Measurements from ENCODE around the gene TPX2. TPM values are rescaled to one million over a fixed set of nuclear protein-coding genes. Genes with fewer than 3 reads are reported as not detected.

TPX2 gene
- total RNA-seq, 1 experiment from 2014 or later = 179 TPM

- no peaks in the 10 kb centered on the region for H3K27me3 Mint-ChIP-seq (ENCODE audit: unreplicated experiment)
- H3K9me3 Mint-ChIP-seq (ENCODE audit: low read depth, unreplicated experiment) = no peaks in the 10 kb centered on the region
- H3K36me3 Mint-ChIP-seq (ENCODE audit: insufficient read depth, unreplicated experiment) = peaks cover 99% of the 10 kb centered on the region
- peaks cover 85% of the 10 kb centered on the region for H3K4me1 Mint-ChIP-seq (ENCODE audit: low read depth, unreplicated experiment)
- intact Hi-C loops (cut with micrococcal nuclease; ENCODE audit: unreplicated experiment) = loop anchor here (5.0 kb wide), 1 partner anchor 36 kb away; no protein-coding TSS in a partner anchor
- CTCF ChIA-PET = interaction anchor here (0.7 to 3.3 kb wide), 7 partner anchors 10 to 86 kb away, joined by 3 to 26 read pairs (median 7); partner anchors contain the start of gene BCL2L1
- no TSS peak for BruUV-seq (replicated peaks)
- H3K27ac Mint-ChIP-seq (ENCODE audit: unreplicated experiment) = peak overlapping the region; percentile 85
- no peak for DNase-seq
- H3K4me3 Mint-ChIP-seq (ENCODE audit: low read depth, unreplicated experiment) = peak overlapping the region; percentile 56
- TF ChIP-seq, protein P1, sequence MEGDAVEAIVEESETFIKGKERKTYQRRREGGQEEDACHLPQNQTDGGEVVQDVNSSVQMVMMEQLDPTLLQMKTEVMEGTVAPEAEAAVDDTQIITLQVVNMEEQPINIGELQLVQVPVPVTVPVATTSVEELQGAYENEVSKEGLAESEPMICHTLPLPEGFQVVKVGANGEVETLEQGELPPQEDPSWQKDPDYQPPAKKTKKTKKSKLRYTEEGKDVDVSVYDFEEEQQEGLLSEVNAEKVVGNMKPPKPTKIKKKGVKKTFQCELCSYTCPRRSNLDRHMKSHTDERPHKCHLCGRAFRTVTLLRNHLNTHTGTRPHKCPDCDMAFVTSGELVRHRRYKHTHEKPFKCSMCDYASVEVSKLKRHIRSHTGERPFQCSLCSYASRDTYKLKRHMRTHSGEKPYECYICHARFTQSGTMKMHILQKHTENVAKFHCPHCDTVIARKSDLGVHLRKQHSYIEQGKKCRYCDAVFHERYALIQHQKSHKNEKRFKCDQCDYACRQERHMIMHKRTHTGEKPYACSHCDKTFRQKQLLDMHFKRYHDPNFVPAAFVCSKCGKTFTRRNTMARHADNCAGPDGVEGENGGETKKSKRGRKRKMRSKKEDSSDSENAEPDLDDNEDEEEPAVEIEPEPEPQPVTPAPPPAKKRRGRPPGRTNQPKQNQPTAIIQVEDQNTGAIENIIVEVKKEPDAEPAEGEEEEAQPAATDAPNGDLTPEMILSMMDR (IDR thresholded peaks at IDR 0.05; ENCODE audit: unreplicated experiment) = no peak
Observed at GRCh38 chr20:31698243-31698802, 40.8 kb upstream of the TPX2 start.

GRCh38 chr20:31698803-31699718 is 40.0 kb upstream of the TPX2 start:
- peak overlapping the region; percentile 56 for H3K4me3 Mint-ChIP-seq (ENCODE audit: low read depth, unreplicated experiment)
- H3K36me3 Mint-ChIP-seq (ENCODE audit: insufficient read depth, unreplicated experiment) = peaks cover 99% of the 10 kb centered on the region
- peak; percentile 76 for DNase-seq
- BruUV-seq (replicated peaks) = TSS peak; percentile 78
- H3K9me3 Mint-ChIP-seq (ENCODE audit: low read depth, unreplicated experiment) = no peaks in the 10 kb centered on the region
- CTCF ChIA-PET = interaction anchor here (0.6 to 2.9 kb wide), 9 partner anchors 10 to 86 kb away, joined by 3 to 26 read pairs (median 6); partner anchors contain the start of gene BCL2L1
- intact Hi-C loops (cut with micrococcal nuclease; ENCODE audit: unreplicated experiment) = loop anchor here (5.0 kb wide), 1 partner anchor 37 kb away; no protein-coding TSS in a partner anchor
- no peaks in the 10 kb centered on the region for H3K27me3 Mint-ChIP-seq (ENCODE audit: unreplicated experiment)
- H3K4me1 Mint-ChIP-seq (ENCODE audit: low read depth, unreplicated experiment) = peaks cover 79% of the 10 kb centered on the region
- peak overlapping the region; percentile 85 for H3K27ac Mint-ChIP-seq (ENCODE audit: unreplicated experiment)
- TF ChIP-seq, protein P1 (IDR thresholded peaks at IDR 0.05; ENCODE audit: unreplicated experiment) = no peak

GRCh38 chr20:31699801-31700728 is 39.0 kb upstream of the TPX2 start:
- Mint-ChIP-seq H3K36me3 (ENCODE audit: insufficient read depth, unreplicated experiment) (peaks cover 99% of the 10 kb centered on the region), H3K27me3 (ENCODE audit: unreplicated experiment) (no peaks in the 10 kb centered on the region), H3K4me1 (ENCODE audit: low read depth, unreplicated experiment) (peaks cover 79% of the 10 kb centered on the region), H3K27ac (ENCODE audit: unreplicated experiment) (peak overlapping the region; percentile 85), H3K9me3 (ENCODE audit: low read depth, unreplicated experiment) (no peaks in the 10 kb centered on the region), H3K4me3 (ENCODE audit: low read depth, unreplicated experiment) (peak overlapping the region; percentile 10)
- BruUV-seq (replicated peaks) = no TSS peak
- no peak for DNase-seq
- CTCF ChIA-PET = interaction anchor here (0.5 to 2.9 kb wide), 9 partner anchors 9 to 87 kb away, joined by 3 to 26 read pairs (median 6); partner anchors contain the start of gene BCL2L1
- TF ChIP-seq, protein P1 (IDR thresholded peaks at IDR 0.05; ENCODE audit: unreplicated experiment) = no peak
- intact Hi-C loops (cut with micrococcal nuclease; ENCODE audit: unreplicated experiment) = loop anchor here (5.0 kb wide), 1 partner anchor 38 kb away; no protein-coding TSS in a partner anchor

DNA sequence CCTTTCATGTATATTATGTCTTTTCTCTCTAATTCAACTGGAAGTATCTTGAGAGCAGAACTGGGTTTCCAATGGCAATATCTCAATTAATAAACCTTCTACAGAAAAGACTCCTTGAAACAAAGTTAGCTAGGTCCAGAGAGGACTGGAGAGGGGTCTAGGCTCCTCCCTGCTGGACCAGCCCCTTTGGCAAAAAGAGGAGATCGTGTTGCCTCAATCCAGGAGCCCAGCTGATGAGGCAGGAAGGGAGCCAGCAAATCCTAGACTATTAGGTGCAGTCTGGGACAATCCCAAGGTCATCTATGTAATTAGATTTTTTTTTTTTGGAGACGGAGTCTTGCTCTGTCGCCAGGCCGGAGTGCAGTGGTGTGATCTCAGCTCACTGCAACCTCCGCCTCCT is 38.3 kb upstream of the TPX2 start:
- TF ChIP-seq, protein P1 (IDR thresholded peaks at IDR 0.05; ENCODE audit: unreplicated experiment) = no peak
- Mint-ChIP-seq H3K9me3 (ENCODE audit: low read depth, unreplicated experiment) (no peaks in the 10 kb centered on the region), H3K27ac (ENCODE audit: unreplicated experiment) (peak overlapping the region; percentile 85), H3K36me3 (ENCODE audit: insufficient read depth, unreplicated experiment) (peaks cover 99% of the 10 kb centered on the region), H3K4me1 (ENCODE audit: low read depth, unreplicated experiment) (peaks cover 79% of the 10 kb centered on the region), H3K4me3 (ENCODE audit: low read depth, unreplicated experiment) (peak overlapping the region; percentile 10), H3K27me3 (ENCODE audit: unreplicated experiment) (no peaks in the 10 kb centered on the region)
- no peak for DNase-seq
- BruUV-seq (replicated peaks) = no TSS peak
- intact Hi-C loops (cut with micrococcal nuclease; ENCODE audit: unreplicated experiment) = no loop called here
- CTCF ChIA-PET = interaction anchor here (0.5 to 2.9 kb wide), 3 partner anchors 15 to 41 kb away, joined by 3 to 26 read pairs (median 7); partner anchors contain the start of gene BCL2L1
